GM12878 (cell line): ENCODE data around the gene PRR13. TPM values are rescaled to one million over a fixed set of nuclear protein-coding genes. Genes with fewer than 3 reads are reported as not detected.

Experiments
- ATF7 ChIP-seq: fragments of 450-650 bp; IDR thresholded peaks from 2 replicates; pipeline ENCODE4 v1.6.1; 2016; ENCODE audit warnings: low read depth, mild to moderate bottlenecking
- BACH1 ChIP-seq: fragments of 450-650 bp; IDR thresholded peaks from 2 replicates; pipeline ENCODE4 v1.6.1; 2017; ENCODE audit warnings: mild to moderate bottlenecking, borderline replicate concordance
- BHLHE40 ChIP-seq, 2 experiments: fragments of 450-650 bp in 1 of 2; IDR thresholded peaks; 2 replicates each; pipeline ENCODE4 v1.6.1; 2011 to 2017; ENCODE audit warnings: low read depth in 2 of 2, borderline replicate concordance in 1 of 2, improper control_type of control experiment in 1 of 2, low read length in 1 of 2, mild to moderate bottlenecking in 1 of 2
- CHD4 ChIP-seq: fragments of 200-600 bp; sonication (generic); IDR thresholded peaks from 2 replicates; pipeline ENCODE4 v1.6.1; 2016; ENCODE audit warnings: mild to moderate bottlenecking
- EGR1 ChIP-seq, 2 experiments: IDR thresholded peaks; 1 replicate in 1 of 2; 2 replicates in 1 of 2; pipeline ENCODE4 v1.6.1; 2011 to 2012; ENCODE audit warnings: low read depth in 2 of 2, low read length in 2 of 2, borderline replicate concordance in 1 of 2, mild to moderate bottlenecking in 1 of 2, moderate library complexity in 1 of 2
- IKZF1 ChIP-seq: fragments of 450-650 bp; conservative IDR thresholded peaks from 2 replicates; pipeline ENCODE4 v1.6.1; 2017; ENCODE audit warnings: antibody characterized with exemption, mild to moderate bottlenecking
- IKZF2 ChIP-seq, 2 experiments: fragments of 450-650 bp; IDR thresholded peaks; 2 replicates each; pipeline ENCODE4 v1.6.1; 2017; ENCODE audit warnings: mild to moderate bottlenecking in 2 of 2, moderate library complexity in 2 of 2
- IRF3 ChIP-seq: fragments of 450-650 bp; IDR thresholded peaks from 2 replicates; pipeline ENCODE4 v1.6.1; 2014; ENCODE audit warnings: mild to moderate bottlenecking
- NBN ChIP-seq: fragments of 450-650 bp; IDR thresholded peaks from 2 replicates; pipeline ENCODE4 v1.6.1; 2016
- NR2F1 ChIP-seq: fragments of 450-650 bp; conservative IDR thresholded peaks from 2 replicates; pipeline ENCODE4 v1.6.1; 2017; ENCODE audit warnings: mild to moderate bottlenecking
- POLR2AphosphoS2 ChIP-seq: IDR thresholded peaks from 2 replicates; pipeline ENCODE4 v1.6.1; 2011; ENCODE audit warnings: low read depth, mild to moderate bottlenecking, low read length, improper control_type of control experiment, moderate library complexity
- POLR2AphosphoS5 ChIP-seq: IDR thresholded peaks from 2 replicates; pipeline ENCODE4 v1.6.1; 2011; ENCODE audit warnings: mild to moderate bottlenecking, low read length, inconsistent platforms
- RCOR1 ChIP-seq: conservative IDR thresholded peaks from 2 replicates; pipeline ENCODE4 v1.6.1; 2012; ENCODE audit warnings: low read depth, low read length, improper control_type of control experiment
- RFX5 ChIP-seq: IDR thresholded peaks from 2 replicates; pipeline ENCODE4 v1.6.1; 2011; ENCODE audit warnings: low read depth, low read length, improper control_type of control experiment
- RUNX3 ChIP-seq: IDR thresholded peaks from 2 replicates; pipeline ENCODE4 v1.6.1; 2012; ENCODE audit warnings: low read length, inconsistent platforms
- SIN3A ChIP-seq: IDR thresholded peaks from 2 replicates; pipeline ENCODE4 v1.6.1; 2012; ENCODE audit warnings: low read depth, low read length, improper control_type of control experiment
- SMAD5 ChIP-seq: IDR thresholded peaks from 2 replicates; pipeline ENCODE4 v1.6.1; 2016; ENCODE audit warnings: antibody characterized with exemption, low read depth
- SP1 ChIP-seq: IDR thresholded peaks from one replicate; pipeline ENCODE4 v1.6.1; 2011; ENCODE audit warnings: low read depth, low read length
- TAF1 ChIP-seq: IDR thresholded peaks from 2 replicates; pipeline ENCODE4 v1.6.1; 2011; ENCODE audit warnings: mild to moderate bottlenecking, low read depth, low read length, borderline replicate concordance
- TARDBP ChIP-seq: IDR thresholded peaks from 2 replicates; pipeline ENCODE4 v1.6.1; 2016; ENCODE audit warnings: borderline replicate concordance
- TBL1XR1 ChIP-seq: IDR thresholded peaks from 2 replicates; pipeline ENCODE4 v1.6.1; 2012; ENCODE audit warnings: low read depth, low read length, improper control_type of control experiment
- TCF12 ChIP-seq: IDR thresholded peaks from 2 replicates; pipeline ENCODE4 v1.6.1; 2011; ENCODE audit warnings: low read depth, mild to moderate bottlenecking, low read length
- ZNF24 ChIP-seq: fragments of 450-650 bp; IDR thresholded peaks from 2 replicates; pipeline ENCODE4 v1.6.1; 2017; ENCODE audit warnings: antibody characterized with exemption, mild to moderate bottlenecking
- ZNF384 ChIP-seq: IDR thresholded peaks from 2 replicates; pipeline ENCODE4 v1.6.1; 2012; ENCODE audit warnings: low read depth, mild to moderate bottlenecking, low read length, improper control_type of control experiment, borderline replicate concordance
- polyA plus RNA-seq, 11 experiments: library from polyadenylated mRNA; depleted of rRNA in 4 of 11; unstranded in 6 of 11; stranded (reverse) in 5 of 11; fragments of >200 nt; fragmentation: Nextera tagmentation in 4 of 11; fragmentation: Illumina TruSeq in 1 of 11; extraction: Ambion mirVana in 4 of 11; extraction: Trizol in 1 of 11; gene quantifications; 1 replicate in 1 of 11; 2 replicates in 10 of 11; pipeline versions ENCODE4 v1.2.1 to v1.2.3, GENCODE V29; 2011 to 2016; ENCODE audit warnings: inconsistent platforms in 2 of 11, missing spikeins in 2 of 11, low read depth in 1 of 11
- total RNA-seq, 4 experiments: library from RNA; depleted of rRNA in 3 of 4; stranded (reverse); fragments of >200 nt in 3 of 4; fragmentation: Illumina TruSeq in 1 of 4; extraction: Trizol in 1 of 4; gene quantifications; 2 replicates each; pipeline versions ENCODE4 v1.2.1 to v1.2.3, GENCODE V29; 2013 to 2021
- TF ChIP-seq, protein P1 (sequence below): fragments of 450-650 bp; IDR thresholded peaks from 2 replicates; pipeline ENCODE4 v1.6.1; 2017; ENCODE audit warnings: low read depth, mild to moderate bottlenecking, moderate library complexity

The PRR13 gene
- total and polyA plus RNA-seq, 10 of the 15 experiments (the other 5 are each of a cell fraction or from before 2014, with no cell fraction given), result 94.2 to 462 (median 276) TPM

DNA sequence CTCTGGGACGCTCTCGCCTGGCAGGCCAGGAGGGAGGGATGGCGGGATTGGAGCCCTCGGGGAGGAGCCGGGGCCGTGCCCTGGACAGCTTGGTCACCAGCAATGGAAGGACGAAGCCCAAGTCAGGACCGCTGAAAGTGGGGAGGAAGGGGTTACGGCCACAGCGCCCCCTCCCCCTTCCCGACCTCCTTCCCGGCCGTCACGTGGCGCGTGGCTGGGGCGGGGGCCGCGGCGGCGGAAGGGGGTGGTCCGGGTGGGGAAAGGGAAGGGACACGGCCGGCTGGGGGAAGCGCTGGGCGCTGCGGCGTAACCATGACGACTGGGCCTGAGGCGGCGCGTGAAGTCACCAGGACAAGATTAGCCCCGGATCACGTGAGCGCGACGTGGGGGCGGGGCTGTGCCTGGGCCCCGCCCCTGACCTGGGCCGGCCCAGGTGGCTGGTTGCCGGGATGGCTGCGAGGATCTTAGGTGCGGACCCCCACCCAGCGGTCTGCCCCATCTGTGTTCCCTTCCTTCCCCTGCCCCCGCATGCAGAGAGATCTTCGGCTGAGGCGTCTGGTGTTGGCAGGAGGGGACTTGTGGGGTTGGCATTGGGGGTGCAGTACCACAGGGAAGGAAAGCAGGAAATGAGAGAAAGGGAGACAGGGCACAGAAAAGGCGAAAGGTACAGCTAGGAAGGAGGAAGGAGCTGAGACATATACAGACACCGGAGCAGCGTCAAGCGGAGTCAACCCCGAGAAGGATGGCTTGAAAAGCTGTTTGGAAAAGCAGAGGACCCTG lies 51.5 kb downstream of the PRR13 start (continued):
- TF ChIP-seq, protein P1, sequence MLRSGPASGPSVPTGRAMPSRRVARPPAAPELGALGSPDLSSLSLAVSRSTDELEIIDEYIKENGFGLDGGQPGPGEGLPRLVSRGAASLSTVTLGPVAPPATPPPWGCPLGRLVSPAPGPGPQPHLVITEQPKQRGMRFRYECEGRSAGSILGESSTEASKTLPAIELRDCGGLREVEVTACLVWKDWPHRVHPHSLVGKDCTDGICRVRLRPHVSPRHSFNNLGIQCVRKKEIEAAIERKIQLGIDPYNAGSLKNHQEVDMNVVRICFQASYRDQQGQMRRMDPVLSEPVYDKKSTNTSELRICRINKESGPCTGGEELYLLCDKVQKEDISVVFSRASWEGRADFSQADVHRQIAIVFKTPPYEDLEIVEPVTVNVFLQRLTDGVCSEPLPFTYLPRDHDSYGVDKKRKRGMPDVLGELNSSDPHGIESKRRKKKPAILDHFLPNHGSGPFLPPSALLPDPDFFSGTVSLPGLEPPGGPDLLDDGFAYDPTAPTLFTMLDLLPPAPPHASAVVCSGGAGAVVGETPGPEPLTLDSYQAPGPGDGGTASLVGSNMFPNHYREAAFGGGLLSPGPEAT, result no peak
- TF ChIP-seq NR2F1 (no peak), TARDBP (no peak; the same call in 1 of the 2 replicates), TAF1 (no peak), TBL1XR1 (no peak), SIN3A (peak; percentile 70; the same call in 1 of the 2 replicates), IKZF2 (IDR thresholded peaks at IDR 0.05) (no peak; a peak in 1 of 4 replicates), RFX5 (0 out of 2 replicates have a peak, but pooled peaks have one; percentile 7), ZNF24 (no peak), EGR1 (IDR thresholded peaks at IDR 0.05; ENCODE audit: borderline replicate concordance in 1 of 2, low read depth in 2 of 2, low read length in 2 of 2) (no peak), IKZF1 (peak; percentile 47; the same call in 1 of the 2 replicates), POLR2AphosphoS5 (peak; percentile 45; the same call in 1 of the 2 replicates), BACH1 (no peak), IRF3 (no peak), SMAD5 (0 out of 2 replicates have a peak, but pooled peaks have one; percentile 37), BHLHE40 (IDR thresholded peaks at IDR 0.05; ENCODE audit: borderline replicate concordance in 1 of 2, low read depth in 2 of 2, low read length in 1 of 2) (peak; percentile 92 to 96), NBN (0 out of 2 replicates have a peak, but pooled peaks have one; percentile 57), TCF12 (0 out of 2 replicates have a peak, but pooled peaks have one; percentile 18), ZNF384 (no peak), RCOR1 (no peak), RUNX3 (no peak), CHD4 (no peak), POLR2AphosphoS2 (peak; percentile 51; the same call in 1 of the 2 replicates), SP1 (peak; percentile 50), ATF7 (peak; percentile 55; the same call in 1 of the 2 replicates)
